NCI-H2227 (cell line): ENCODE data around the gene SUSD4.
A peak's percentile ranks its signal among the peaks of the same experiment; 100 is the strongest.

Experiments used
- DNase-seq: peaks from one replicate; lab custom pipeline; 2025; ENCODE audit not compliant: unreplicated experiment; lab: John Stamatoyannopoulos, UW

The SUSD4 gene

DNA sequence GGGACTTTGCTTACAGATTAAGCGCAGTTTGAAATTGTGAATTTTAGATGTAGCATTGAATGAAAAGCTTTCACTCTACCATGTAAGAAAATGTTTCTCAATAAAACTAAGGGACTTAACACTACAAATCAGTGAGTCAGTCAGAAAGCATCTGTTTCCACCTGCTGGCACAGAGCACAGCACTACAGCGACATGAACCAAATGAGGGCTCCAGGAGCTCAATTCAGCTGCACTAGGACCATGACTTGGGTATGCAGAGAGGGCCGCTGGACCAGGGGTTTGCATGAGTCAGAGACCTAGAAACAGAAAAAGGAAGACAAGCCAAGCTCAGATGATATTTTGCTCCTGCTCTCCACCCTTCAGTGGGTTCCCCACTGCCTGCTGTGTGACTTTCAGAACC lies 5.2 kb downstream of the SUSD4 start:
- DNase-seq, result no peak

DNA sequence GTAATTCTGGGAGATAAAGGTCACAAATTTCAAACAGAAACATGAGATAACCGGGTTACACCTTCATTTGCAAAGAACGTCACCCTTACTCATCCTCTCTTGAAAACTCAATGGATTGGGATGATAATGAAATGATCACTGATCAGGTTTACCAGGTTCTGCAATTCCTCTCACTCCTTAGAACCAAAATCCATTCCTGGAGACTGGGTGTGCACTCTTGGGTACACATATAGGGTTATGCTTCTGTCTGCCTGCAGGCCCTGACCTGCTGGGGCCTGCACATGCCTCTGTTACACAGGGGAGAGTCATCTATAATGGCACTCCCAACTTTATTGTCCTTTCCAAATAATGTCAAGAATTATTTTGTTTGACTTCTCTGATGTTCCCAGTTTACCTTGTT lies 8.3 kb downstream of the SUSD4 start:
- DNase-seq, result no peak

DNA sequence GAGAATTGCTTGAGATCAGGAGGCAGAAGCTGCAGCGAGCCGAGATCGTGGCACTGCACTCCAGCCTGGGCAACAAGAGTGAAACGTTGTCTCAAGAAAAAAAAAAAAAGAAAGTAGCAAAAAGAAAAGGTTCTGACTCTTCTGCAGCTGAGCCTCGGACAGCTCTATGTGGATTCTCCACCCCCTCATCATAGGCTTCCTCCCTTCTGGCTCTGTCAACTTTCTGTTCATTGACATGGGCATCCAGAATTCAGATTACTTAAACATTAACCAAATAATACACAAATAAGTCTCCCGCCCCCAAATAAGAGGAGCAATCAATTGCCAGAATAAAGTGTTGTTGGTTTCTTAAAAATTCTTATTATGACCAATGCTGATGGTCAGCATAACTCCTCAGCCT lies 10.0 kb downstream of the SUSD4 start:
- no peak for DNase-seq

DNA sequence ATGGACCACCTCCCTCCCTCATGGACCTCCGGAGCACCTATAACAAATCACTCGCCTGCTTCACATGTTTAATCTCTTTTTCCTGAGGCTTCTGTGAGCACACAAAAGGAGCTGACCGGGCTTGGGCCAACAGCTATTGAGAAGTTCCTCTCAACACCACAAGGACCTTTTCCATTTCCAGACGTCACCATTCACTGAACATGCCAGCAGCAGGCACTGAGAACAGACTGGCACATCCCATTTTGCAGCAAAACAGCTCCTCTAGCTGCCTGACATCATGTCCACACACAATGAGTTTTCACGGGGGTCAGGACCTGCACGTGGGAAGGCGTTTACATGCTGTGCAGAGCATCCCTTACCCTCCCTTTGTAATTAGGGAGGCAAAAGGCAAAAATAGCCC lies 11.0 kb downstream of the SUSD4 start:
- peak; percentile 65 for DNase-seq

DNA sequence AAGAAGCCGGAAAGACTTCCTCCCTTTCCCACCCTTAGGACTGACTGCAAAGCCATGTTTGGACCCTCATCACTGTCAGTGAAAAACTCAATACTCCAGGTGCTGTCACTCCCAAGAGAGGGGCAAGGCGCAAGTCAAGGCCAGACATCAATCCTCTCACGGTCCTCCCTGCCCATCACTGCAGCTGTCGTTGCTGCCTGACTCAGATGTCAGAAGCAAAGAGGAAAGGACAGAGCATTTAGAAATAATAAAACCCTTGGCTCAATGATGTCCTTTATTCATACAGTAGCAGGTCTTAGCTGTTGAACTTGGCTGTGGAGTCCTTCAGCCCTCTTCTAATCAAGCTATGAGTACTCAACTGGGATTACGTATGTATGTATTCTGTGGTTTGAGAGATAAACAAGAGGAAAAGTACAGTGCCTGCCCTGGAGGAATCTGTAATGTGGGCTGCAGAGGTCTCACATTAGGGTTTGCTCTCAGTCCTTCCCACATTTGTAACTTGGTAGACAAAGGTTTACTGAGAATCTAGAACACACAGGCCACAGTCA lies 13.5 kb downstream of the SUSD4 start:
- DNase-seq, result no peak

DNA sequence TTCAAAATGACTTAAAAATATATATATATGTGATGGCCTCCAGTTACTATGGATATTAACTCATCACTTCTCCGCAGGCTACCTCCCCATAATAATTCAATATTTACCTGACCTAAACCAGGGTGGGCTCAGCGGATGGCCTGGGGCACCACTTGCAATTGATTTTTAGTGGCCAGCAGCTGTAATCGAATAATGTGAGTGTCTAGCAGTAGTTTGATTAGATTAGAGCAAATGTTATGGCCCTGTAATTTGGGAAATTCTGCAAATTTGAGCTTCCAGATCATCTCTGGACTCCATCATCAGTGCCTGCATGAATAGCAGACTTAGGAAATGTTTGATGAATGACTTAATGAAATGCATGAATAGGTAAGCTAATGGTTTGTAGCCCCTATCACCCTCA lies 14.7 kb downstream of the SUSD4 start:
- DNase-seq, result no peak

DNA sequence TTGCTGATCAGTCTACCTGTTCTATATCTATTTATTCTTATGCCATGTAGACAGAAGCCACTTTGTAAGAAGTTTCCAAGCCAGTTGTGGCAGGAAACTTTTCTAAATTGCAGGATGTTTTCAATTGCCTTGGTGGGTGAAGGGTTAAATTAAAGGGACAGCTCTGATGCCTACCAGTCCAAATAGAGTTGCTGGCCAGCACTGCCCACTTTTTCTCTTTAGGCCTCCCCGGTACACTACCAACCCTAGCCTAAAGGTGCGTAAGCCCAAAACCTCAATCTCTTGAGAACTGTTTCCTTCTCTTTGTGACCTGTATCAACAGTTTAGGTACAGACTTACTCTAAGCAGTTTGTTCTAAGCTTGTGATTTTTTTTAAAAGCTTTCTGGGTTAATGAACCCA lies 15.5 kb downstream of the SUSD4 start:
- no peak for DNase-seq

DNA sequence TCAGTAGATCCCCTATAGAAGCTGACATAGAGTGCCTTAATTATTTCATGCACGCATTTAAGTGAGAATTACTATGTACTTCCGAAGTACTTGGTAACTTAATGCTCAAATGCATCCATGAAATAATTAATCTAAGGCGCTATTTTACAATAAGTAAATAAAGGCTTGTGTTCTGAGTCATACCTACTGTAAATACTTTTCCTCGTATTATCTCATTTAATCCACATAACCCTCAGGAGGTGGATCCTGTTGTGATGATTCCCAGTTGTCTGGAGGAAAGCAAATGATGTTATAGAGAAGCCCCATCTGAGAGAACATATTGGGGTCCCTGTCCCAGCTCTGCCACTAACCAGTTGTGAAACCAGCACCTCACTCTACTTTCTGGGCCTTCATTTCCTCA lies 16.4 kb downstream of the SUSD4 start:
- no peak for DNase-seq

DNA sequence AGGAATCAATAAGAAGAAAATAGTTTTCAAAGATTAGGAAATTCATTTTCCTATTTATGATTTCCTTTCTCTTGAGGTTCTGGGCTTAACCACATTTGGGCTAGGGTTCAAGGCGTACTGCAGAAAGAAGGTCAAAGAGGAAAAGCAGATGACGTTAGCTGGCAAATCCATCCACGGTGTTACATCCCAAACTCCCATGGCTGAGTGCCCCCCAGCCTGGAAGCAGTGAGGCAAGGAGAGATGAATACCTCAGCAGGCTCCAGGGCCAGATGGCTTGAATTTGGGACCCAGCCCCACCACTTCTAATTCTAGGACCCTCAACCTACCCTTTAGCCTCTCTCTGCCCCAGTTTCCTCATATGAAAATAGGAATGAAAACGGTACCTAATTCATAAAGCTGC lies 17.7 kb downstream of the SUSD4 start:
- no peak for DNase-seq

DNA sequence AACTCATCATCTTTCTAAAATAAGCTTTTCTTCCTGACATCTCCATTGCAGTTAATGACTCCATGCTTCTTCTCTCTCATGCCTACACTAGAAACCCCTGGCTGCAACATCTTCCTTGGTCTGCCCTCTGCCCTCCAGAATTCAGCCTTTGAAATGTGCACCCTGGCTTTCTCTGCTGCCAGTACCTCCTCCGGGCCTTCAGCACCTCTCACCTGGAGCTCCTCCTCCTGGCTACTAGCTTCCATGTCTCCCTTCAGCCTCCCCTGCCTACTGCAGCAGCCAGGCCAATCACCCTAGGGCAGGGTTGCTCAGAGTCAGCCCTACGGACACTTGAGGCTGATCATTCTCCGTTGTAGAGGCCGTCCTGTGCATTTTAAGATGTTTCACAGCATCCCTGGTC lies 18.3 kb downstream of the SUSD4 start:
- no peak for DNase-seq

DNA sequence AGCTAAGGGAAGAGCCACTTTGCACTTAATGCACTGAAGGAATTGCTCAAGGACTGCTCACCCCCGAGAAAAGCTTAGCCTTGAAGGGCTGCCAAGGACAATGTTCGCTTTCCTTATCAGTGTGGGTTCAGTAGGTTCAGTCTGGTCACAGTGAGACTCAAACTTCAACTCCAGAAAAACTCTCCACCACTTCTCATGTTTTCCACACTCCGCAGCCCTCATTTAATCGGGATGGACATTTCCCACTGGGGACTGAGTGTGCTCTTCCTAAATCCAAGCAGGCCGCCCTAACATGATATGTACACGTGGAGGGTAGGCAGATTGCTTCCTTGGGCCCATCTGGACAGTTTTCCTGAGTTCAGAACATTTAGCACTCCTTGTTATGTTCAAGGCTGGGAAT lies 19.5 kb downstream of the SUSD4 start:
- no peak for DNase-seq

DNA sequence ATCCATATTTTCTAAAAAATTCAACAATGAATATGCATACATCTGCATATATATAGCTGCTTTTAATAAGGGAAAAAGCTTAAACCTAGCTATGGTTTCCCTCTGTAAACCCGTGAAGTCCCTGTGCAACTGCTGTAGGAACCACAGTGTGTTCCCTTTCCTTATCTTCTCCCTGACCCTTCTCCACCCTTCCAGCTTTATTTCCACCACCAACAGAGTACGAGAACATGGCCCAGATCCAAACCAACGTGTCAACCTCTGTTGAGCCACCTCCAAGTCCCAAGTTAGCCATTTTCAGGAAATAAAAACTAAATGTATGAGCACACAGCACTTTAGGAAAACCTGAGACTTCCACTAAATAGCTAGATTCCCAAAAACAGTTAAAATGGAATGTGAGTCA lies 20.3 kb downstream of the SUSD4 start:
- DNase-seq, result no peak

DNA sequence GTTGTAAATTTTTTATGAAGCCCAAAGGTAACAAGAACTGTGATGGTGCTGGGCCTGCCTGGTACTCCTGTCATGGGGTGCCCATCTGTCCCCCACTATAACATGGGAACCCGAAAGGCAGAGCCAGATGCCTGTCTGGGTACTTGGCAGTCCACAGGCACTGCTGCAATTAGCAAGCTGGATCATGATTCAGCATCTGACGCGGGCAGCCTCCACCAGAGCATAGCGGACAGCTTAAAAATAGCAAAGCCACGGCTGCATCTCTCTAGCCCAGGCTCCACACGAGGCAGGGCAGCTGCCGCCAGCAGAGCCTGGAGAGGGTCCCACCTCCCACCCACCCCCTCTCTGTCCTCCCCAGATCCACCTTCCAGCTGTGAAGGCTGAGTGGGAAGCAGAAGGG lies 22.9 kb downstream of the SUSD4 start:
- peak; percentile 72 for DNase-seq

DNA sequence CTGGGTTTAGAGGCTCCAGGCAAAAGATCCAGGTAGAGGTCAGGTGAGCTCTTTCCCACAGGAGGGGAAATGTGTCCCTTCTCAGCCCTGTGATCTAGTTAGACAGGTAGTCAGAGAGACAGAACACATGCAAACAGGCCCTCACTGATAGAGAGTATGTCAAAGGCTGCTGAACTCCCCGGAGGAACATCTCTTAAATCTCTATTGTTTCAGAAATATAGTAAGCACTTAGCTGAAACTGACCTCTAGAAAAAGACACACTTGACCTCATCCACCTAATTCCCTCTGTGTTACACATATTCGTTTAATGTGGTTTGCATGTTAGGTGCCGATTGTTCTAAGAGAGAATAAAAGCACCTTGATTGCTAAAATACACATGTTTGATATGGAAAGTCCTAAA lies 23.3 kb downstream of the SUSD4 start:
- no peak for DNase-seq

DNA sequence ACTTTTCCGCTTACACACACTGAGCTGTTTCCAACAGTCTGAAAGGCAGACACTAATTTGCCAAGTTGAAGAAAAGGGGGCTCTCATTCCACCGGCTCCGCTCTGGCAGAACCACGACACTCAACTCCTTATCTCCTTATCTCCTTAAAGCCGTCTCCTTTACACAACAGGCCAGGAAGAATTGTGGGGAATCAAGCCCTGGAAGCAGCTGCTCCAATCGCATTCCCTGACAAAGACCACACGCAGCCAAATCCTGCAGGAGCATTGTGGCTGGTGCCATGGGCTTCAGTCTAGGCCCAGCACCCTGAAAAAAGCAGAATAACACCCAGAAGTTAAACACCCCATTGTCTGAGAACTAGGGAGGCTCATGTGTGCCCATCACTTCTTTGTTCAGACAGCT lies 24.1 kb downstream of the SUSD4 start:
- no peak for DNase-seq

DNA sequence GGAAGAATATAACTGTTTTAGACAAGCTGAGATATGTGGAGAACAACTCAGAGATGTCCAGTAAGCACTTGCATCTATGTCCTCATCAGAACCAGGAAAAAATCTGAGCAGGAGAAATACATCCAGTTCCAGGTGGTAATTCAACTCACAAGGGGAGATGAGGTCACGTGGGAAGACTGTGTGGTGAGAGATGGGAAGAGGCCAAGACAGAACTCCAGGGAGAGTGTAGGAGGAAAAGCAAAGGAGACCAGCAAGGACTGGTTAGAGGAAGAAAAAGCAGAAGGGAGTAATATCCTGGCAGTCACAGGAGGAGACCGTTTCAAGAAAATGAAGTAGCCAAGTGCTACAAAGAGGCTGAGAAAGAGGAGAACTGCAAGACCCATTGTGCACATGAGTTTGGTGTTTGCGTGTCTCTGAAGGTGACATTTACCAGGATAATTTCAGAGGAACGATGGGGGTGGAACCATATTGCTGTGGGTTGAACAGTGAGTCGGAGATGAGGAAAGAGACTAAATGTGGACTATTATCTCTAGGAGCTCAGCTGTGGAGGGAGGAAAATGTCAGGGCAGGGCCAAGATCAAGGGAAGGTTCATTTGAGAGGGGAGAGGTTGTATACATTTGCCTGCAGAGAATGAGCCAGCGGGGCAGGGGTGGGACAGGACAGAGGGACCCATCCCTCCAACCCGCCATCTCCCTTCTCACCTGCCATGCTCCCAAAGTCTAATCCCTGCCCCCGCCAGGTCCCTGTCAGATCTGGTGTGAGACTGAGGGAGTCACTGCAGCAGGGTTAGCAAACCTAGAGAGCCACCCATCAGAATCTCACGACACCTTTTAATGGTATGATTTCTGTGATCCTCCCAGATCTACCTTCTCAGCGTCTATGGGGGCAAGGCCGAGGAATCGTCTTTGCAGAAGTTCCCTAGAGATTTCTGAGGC lies 24.9 kb downstream of the SUSD4 start:
- DNase-seq, result peak; percentile 29

DNA sequence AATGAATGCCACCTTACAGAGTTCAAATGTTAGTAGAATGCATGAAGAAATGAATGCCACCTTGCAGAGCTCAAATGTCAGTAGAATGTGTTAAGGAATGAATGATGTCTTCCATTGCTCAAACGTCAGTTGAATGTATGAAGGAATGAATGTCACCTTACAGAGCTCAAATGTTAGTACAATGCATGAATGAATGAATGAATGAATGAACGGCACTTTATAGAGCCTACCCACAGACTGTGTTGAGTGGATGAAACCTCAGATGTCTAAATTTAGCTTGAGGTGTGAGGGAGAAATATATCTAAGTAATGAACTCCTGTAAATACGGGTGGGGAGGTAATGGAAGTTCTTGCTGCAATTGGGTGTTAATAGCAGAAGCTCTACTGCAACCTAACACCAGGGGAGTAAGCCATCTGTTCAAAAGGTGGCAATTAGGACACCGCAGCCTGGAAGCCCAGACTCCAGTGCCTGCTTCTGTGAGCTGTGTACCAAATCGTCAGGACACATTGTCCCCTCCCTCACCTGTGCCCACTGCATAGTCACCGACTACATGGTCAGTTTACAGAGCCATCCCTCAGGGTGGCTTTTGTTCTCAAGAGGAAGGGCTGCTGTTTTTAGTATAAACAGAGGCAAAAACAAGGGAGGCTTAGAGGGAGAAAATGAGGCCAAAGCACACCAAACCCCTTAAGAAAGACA lies 26.7 kb downstream of the SUSD4 start:
- no peak for DNase-seq

DNA sequence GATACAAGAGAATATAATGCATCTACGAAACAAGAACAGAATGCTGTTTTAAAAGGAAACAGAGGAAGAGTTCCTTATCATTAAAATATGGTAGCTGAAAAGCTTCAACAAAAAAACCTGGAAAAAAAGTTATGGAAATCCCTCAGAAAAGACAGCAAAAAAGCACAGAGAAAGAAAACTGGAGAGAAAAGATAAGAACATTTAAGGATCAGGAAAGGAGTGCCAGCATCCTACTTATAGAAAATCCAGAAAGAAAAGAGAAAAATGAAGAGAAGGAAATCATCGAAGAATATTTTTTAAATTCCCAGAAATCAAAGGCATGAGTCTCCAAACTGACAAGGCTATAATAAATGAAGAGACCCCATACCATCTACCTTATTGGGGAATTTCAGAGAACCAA lies 29.8 kb downstream of the SUSD4 start:
- DNase-seq, result no peak

DNA sequence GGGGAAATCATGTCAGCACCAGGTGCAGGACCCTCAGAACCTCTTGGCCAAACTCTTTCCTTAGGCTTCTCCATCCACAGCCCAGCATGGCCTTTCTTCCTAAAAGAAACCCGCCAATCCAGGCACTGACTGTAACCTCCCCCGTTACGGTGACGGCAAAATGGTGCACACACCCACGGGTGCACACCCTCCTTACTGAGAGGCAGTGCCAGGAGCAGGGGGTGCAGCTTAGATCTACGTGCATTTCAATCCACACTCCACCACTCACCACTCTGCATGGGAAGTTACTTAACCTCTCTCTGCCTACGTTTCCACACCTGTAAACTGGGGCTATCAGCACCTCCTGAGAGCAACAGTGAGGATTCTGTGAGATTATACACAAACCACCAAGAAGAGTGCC lies 31.0 kb downstream of the SUSD4 start:
- DNase-seq, result no peak

DNA sequence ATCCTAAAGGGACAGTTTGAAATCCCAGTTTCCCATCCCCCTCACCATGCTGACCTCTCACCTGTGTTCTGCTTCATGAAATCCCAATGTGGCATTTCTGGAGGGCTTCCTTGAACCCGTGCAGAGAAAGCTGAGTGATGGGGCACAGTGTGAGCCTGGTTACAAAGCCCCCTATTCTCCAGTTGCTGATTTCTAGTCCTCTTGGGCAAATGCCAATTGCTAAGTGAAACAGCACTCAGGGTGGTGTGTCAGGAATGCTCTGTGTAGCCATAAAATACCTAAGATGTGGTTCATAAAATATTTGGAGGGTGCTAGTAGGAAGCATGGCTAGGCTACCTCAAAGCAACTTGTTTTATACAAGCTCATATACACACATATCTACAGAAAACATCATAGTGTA lies 32.0 kb downstream of the SUSD4 start:
- no peak for DNase-seq

DNA sequence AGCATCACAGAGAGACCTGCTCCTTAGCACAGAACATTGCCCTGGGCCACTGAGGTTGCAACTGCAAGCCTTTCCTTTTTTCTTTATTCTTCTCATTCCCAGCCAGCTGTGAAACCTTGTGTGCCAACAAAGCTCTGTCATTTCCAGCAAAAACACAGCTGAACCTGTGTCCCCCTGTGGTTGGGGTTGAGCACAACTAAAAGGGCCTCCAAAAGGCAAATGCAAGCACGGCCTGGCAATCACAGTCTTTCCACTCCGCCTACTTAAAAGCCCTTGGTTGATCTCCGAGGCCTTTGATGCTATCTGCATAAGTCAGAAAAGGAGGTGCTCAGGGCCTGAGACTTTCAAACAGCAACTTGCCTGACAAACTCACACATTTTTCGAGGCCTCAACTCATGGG lies 32.7 kb downstream of the SUSD4 start:
- peak; percentile 41 for DNase-seq

DNA sequence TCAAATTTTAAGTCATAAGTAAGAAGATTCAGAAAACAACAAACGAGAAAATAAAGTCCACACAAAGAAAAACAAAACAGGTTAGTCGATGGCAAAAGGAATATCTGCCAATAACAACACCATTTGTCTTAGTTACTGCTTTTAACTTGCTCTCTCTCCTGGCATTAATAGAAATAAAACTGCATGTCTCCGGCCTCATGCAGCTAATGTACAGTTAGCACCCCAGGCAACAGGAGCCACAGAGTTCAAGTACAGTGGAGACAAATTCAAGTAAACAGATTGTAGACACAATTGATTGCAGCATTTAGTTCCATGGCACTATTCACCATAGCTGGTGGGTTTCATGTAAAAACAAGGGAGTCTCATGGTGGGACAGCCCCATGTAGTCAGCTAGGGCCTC lies 33.5 kb downstream of the SUSD4 start:
- peak; percentile 21 for DNase-seq
